OCI-LY1 (cell line): Measurements from ENCODE around the gene SPAG4.

Experiments used
- H2AFZ ChIP-seq: fragments of 200-600 bp; sonication (generic), shearing (Covaris generic); 2 replicates; pipeline ENCODE4 v1.6.0; 2014; ENCODE audit warnings: antibody characterized with exemption, mild to moderate bottlenecking, low read length
- H3F3A ChIP-seq: fragments of 200-600 bp; sonication (generic), shearing (Covaris generic); 2 replicates; pipeline ENCODE4 v1.6.0; 2014; ENCODE audit warnings: mild to moderate bottlenecking, antibody characterized with exemption, low read length, moderate library complexity; ENCODE audit not compliant: insufficient read depth
- H3K27ac ChIP-seq: fragments of 200-600 bp; sonication (generic); 2 replicates; pipeline ENCODE4 v1.5.1; 2014; ENCODE audit warnings: low read length, mixed run types, mild to moderate bottlenecking, low read depth; ENCODE audit not compliant: poor library complexity, severe bottlenecking
- H3K27me3 ChIP-seq: fragments of 200-600 bp; sonication (generic); 2 replicates; pipeline ENCODE4 v1.6.0; 2014; ENCODE audit warnings: antibody characterized with exemption, mild to moderate bottlenecking, low read length, moderate library complexity; ENCODE audit not compliant: insufficient read depth
- H3K36me3 ChIP-seq: fragments of 200-600 bp; sonication (generic); 2 replicates; pipeline ENCODE4 v1.6.1; 2014; ENCODE audit warnings: mild to moderate bottlenecking, antibody characterized with exemption, low read length, moderate library complexity, mixed read lengths; ENCODE audit not compliant: insufficient read depth
- H3K4me1 ChIP-seq: fragments of 200-600 bp; sonication (generic); 2 replicates; pipeline ENCODE4 v1.5.1; 2014; ENCODE audit warnings: mild to moderate bottlenecking, low read length, moderate library complexity; ENCODE audit not compliant: insufficient read depth, severe bottlenecking
- H3K4me2 ChIP-seq: fragments of 200-600 bp; sonication (generic), shearing (Covaris generic); 2 replicates; pipeline ENCODE4 v1.6.1; 2014; ENCODE audit warnings: low read length
- H3K4me3 ChIP-seq: fragments of 200-600 bp; sonication (generic); 2 replicates; pipeline ENCODE4 v1.5.1; 2014; ENCODE audit warnings: low read length, low read depth, mild to moderate bottlenecking, mixed read lengths; ENCODE audit not compliant: poor library complexity, severe bottlenecking
- H3K79me2 ChIP-seq: fragments of 200-600 bp; shearing (Covaris generic); 2 replicates; pipeline ENCODE4 v1.6.1; 2016; ENCODE audit warnings: mixed run types, low read length, mixed read lengths; ENCODE audit not compliant: insufficient read depth
- H3K9ac ChIP-seq: fragments of 200-600 bp; sonication (generic), shearing (Covaris generic); 2 replicates; pipeline ENCODE4 v1.6.1; 2014; ENCODE audit warnings: mild to moderate bottlenecking, low read length, mixed read lengths
- H3K9me2 ChIP-seq: fragments of 200-600 bp; sonication (generic), shearing (Covaris generic); 2 replicates; pipeline ENCODE4 v1.6.1; 2014; ENCODE audit warnings: low read depth, mild to moderate bottlenecking, low read length, mixed read lengths
- H3K9me3 ChIP-seq: fragments of 200-600 bp; shearing (Covaris generic); 2 replicates; pipeline ENCODE4 v1.6.1; 2014; ENCODE audit warnings: low read length, mixed read lengths
- H4K20me1 ChIP-seq: fragments of 200-600 bp; sonication (generic), shearing (Covaris generic); 2 replicates; pipeline ENCODE4 v1.6.0; 2016; ENCODE audit warnings: mild to moderate bottlenecking, low read length; ENCODE audit not compliant: insufficient read depth
- EZH2 ChIP-seq: fragments of 200-600 bp; sonication (generic), shearing (Covaris generic); IDR thresholded peaks from 2 replicates; pipeline ENCODE4 v1.8.0; 2017; ENCODE audit warnings: borderline replicate concordance, mixed run types, mild to moderate bottlenecking, antibody characterized with exemption, low read length, moderate library complexity, mixed read lengths
- TF ChIP-seq, protein P1 (sequence below): fragments of 200-600 bp; sonication (generic), shearing (Covaris generic); IDR thresholded peaks from 2 replicates; pipeline ENCODE4 v1.5.1; 2017; ENCODE audit warnings: mild to moderate bottlenecking, antibody characterized with exemption, low read length, moderate library complexity, mixed read lengths

The SPAG4 gene

DNA sequence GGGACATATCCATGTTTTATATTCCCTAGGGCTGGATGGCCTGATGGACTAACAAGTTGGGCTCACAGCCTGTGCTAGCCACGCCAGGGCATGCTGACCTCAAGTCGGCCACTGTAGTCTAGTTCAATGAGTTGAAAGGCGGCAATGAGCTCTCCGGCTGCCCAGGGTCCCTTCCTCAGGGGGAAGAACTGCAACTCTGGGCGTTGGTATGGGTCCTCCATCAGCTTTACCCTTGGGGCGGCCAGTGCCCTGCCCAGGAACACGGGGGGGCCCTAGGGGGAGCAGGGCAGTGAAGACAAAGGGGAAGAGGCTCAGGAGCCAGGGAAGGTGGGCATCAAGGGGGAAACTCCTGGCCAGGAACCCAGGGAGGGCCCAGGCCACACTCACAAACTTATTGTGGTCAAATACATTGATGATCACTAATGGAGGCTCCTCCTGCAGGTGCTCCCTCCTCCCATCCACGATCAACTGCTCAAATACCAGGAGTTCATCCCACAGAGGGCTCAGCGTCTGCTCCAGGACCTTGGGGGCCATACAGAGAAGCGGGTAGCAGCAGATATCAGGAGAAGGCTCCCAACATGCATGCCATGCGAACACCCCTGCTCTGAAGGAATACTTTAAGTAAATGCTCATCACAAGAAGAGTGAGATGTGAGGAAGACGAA lies 32.8 kb upstream of the SPAG4 start:
- H2AFZ ChIP-seq, result no peak overlapping the region

DNA sequence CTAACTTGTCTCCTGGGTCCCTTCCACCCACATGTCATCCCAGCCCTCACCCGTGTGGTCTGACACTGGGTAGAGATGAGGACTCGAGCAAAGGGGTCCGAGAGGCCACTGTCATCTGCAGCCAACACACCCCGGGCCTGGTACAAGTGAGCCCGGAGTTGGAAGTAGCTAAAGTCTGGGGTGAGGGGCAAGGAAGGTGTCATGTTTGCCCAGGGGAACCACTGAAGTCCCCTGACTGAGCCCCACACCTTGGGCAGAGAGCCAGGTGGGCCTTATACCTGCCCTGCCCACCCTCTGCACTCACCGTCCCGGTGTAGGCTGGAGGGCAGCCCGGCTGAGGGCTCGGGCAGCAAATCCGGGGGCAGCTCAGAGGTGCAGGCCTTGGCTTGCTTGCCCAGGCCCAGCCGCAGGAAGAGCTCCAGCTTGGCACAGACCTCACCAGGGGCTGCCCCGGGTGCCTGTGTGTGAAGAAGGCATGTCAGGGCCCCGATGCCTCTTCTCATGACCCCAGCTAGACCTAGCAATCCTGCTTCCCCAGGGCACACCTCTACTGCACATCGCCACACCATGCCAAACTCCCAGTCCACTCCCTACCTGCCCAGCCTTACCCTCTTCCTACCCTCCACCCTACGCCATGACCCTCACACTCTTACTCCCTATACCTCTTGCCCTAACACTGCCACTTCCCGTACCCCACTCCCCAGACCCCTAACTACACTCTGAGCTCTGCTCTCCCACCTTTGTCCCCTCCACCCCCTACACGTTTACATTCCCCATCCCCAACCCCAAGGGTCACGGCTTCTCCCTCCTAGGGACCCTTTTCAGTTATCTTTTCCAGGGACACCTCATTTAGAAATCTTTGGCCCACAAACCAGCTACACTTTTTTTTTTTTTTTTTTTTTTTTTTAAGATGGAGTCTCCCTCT lies 31.7 kb upstream of the SPAG4 start:
- no peaks in the 10 kb centered on the region for H3K27me3 ChIP-seq

More for the DNA sequence above, 32.8 kb upstream of the SPAG4 start:
- Histone ChIP-seq H3K4me3 (no peak overlapping the region), H3K79me2 (no peaks in the 10 kb centered on the region), H4K20me1 (no peaks in the 10 kb centered on the region), H3K4me2 (no peak overlapping the region), H3K9me2 (no peaks in the 10 kb centered on the region), H3F3A (no peaks in the 10 kb centered on the region), H3K27me3 (no peaks in the 10 kb centered on the region), H3K4me1 (no peaks in the 10 kb centered on the region), H3K27ac (no peak overlapping the region), H3K36me3 (no peaks in the 10 kb centered on the region), H3K9me3 (no peaks in the 10 kb centered on the region), H3K9ac (no peak overlapping the region)
- TF ChIP-seq, protein P1, sequence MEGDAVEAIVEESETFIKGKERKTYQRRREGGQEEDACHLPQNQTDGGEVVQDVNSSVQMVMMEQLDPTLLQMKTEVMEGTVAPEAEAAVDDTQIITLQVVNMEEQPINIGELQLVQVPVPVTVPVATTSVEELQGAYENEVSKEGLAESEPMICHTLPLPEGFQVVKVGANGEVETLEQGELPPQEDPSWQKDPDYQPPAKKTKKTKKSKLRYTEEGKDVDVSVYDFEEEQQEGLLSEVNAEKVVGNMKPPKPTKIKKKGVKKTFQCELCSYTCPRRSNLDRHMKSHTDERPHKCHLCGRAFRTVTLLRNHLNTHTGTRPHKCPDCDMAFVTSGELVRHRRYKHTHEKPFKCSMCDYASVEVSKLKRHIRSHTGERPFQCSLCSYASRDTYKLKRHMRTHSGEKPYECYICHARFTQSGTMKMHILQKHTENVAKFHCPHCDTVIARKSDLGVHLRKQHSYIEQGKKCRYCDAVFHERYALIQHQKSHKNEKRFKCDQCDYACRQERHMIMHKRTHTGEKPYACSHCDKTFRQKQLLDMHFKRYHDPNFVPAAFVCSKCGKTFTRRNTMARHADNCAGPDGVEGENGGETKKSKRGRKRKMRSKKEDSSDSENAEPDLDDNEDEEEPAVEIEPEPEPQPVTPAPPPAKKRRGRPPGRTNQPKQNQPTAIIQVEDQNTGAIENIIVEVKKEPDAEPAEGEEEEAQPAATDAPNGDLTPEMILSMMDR, result no peak
- TF ChIP-seq EZH2, result no peak

DNA sequence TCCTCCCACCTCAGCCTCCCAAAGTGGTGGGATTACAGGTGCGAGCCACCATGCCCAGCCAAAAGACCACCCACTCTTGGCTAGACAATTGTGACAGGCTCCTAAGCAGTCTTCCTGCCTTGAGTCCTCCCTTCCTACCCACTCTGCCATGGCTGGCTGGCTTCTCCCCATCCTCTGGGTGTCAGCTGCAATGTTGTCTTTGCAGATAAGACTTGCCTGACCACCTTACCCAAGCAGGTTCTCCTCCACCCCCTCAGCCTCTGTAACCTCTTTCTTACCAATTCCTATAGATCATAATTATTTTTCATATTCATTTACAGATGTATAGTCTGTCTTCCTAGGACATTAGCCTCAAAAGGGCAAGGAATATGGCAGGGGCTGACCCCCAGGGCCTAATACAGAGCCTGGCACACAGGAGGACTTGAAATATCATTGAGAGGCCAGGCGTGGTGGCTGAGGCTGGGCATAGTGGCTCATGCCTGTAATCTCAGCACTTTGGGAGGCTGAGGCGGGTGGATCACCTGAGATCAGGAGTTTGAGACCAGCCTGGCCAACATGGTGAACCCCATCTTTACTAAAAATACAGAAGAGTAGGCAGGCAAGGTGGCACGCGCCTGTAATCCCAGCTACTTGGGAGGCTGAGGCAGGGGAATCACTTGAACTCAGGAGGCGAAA lies 28.7 kb upstream of the SPAG4 start:
- H3K4me2 ChIP-seq, result no peak overlapping the region
- H3K4me3 ChIP-seq, result no peak overlapping the region
- no peaks in the 10 kb centered on the region for H3K4me1 ChIP-seq
- H3F3A ChIP-seq, result no peaks in the 10 kb centered on the region
- no peaks in the 10 kb centered on the region for H3K9me2 ChIP-seq
- H3K9ac ChIP-seq, result no peak overlapping the region
- no peaks in the 10 kb centered on the region for H4K20me1 ChIP-seq
- H3K36me3 ChIP-seq, result no peaks in the 10 kb centered on the region
- H2AFZ ChIP-seq, result no peak overlapping the region
- TF ChIP-seq, protein P1, result no peak
- TF ChIP-seq EZH2, result no peak
- no peak overlapping the region for H3K27ac ChIP-seq
- no peaks in the 10 kb centered on the region for H3K9me3 ChIP-seq
- H3K79me2 ChIP-seq, result no peaks in the 10 kb centered on the region
- H3K27me3 ChIP-seq, result no peaks in the 10 kb centered on the region

More for the DNA sequence above, 31.7 kb upstream of the SPAG4 start:
- Histone ChIP-seq H3K9me3 (no peaks in the 10 kb centered on the region), H3F3A (no peaks in the 10 kb centered on the region), H2AFZ (no peak overlapping the region), H4K20me1 (no peaks in the 10 kb centered on the region), H3K27ac (no peak overlapping the region), H3K4me1 (no peaks in the 10 kb centered on the region), H3K36me3 (no peaks in the 10 kb centered on the region), H3K79me2 (no peaks in the 10 kb centered on the region), H3K4me3 (no peak overlapping the region), H3K9me2 (no peaks in the 10 kb centered on the region), H3K9ac (no peak overlapping the region), H3K4me2 (no peak overlapping the region)
- TF ChIP-seq EZH2, result no peak
- TF ChIP-seq, protein P1, result no peak
